HepG2 (cell line): ENCODE measurements around the gene SRF. TPM values are rescaled to one million over a fixed set of nuclear protein-coding genes. Genes with fewer than 3 reads are reported as not detected.

Source experiments
- CC2D1A ChIP-seq: sonication (generic); formaldehyde crosslinking; IDR thresholded peaks from 2 replicates; pipeline ENCODE4 v1.8.1; 2023; ENCODE audit warnings: mild to moderate bottlenecking, missing genetic modification reagents
- CCAR2 ChIP-seq: fragments of 200-400 bp; formaldehyde crosslinking; optimal IDR thresholded peaks from 2 replicates; pipeline ENCODE3; 2018; ENCODE audit warnings: low read depth, mild to moderate bottlenecking, low read length, moderate library complexity
- CHCHD3 ChIP-seq: sonication (generic); formaldehyde crosslinking; IDR thresholded peaks from 2 replicates; pipeline ENCODE4 v1.8.0; 2022; ENCODE audit warnings: mild to moderate bottlenecking, missing genetic modification reagents, moderate library complexity
- HOXA5 ChIP-seq: sonication (generic); formaldehyde crosslinking; IDR thresholded peaks from 2 replicates; pipeline ENCODE4 v1.4.0; 2020; ENCODE audit warnings: missing genetic modification reagents
- IRF2 ChIP-seq: IDR thresholded peaks from 2 replicates; pipeline ENCODE4 v1.6.1; 2018; ENCODE audit warnings: missing genetic modification reagents, missing compliant biosample characterization
- NFIC ChIP-seq: IDR thresholded peaks from 2 replicates; pipeline ENCODE4 v1.6.1; 2012; ENCODE audit warnings: mild to moderate bottlenecking, low read length, inconsistent platforms
- NPAS2 ChIP-seq: sonication (generic); formaldehyde crosslinking; IDR thresholded peaks from 2 replicates; pipeline ENCODE4 v1.8.0; 2022; ENCODE audit warnings: mild to moderate bottlenecking, missing genetic modification reagents, borderline replicate concordance
- SKI ChIP-seq: fragments of 450-650 bp; IDR thresholded peaks from one replicate; pipeline ENCODE4 v1.6.1; 2018; ENCODE audit warnings: mild to moderate bottlenecking; ENCODE audit not compliant: partially characterized antibody
- SMAD1 ChIP-seq: sonication (generic); formaldehyde crosslinking; IDR thresholded peaks from 2 replicates; pipeline ENCODE4 v1.4.0; 2020; ENCODE audit warnings: missing genetic modification reagents, low read depth, mild to moderate bottlenecking, borderline replicate concordance
- SOX13 ChIP-seq, 3 experiments: fragments of 450-650 bp in 1 of 3; sonication (generic) in 1 of 3; formaldehyde crosslinking in 1 of 3; IDR thresholded peaks in 2 of 3; conservative IDR thresholded peaks in 1 of 3; 2 replicates each; pipeline versions ENCODE4 v1.5.0 to v1.6.1; 2016 to 2020; ENCODE audit warnings: antibody characterized with exemption in 1 of 3, mild to moderate bottlenecking in 1 of 3, missing compliant biosample characterization in 1 of 3, missing genetic modification reagents in 1 of 3, moderate library complexity in 1 of 3
- SP4 ChIP-seq: sonication (generic); formaldehyde crosslinking; IDR thresholded peaks from 2 replicates; pipeline ENCODE4 v1.8.1; 2023; ENCODE audit warnings: mild to moderate bottlenecking, missing genetic modification reagents
- ZNF501 ChIP-seq: sonication (generic); formaldehyde crosslinking; IDR thresholded peaks from 2 replicates; pipeline ENCODE4 v1.5.1; 2020; ENCODE audit warnings: mild to moderate bottlenecking, moderate library complexity, missing genetic modification reagents
- ZNF616 ChIP-seq: sonication (generic); formaldehyde crosslinking; IDR thresholded peaks from 2 replicates; pipeline ENCODE4 v1.5.0; 2020; ENCODE audit warnings: low read depth, mild to moderate bottlenecking, missing genetic modification reagents
- ZNF749 ChIP-seq: sonication (generic); formaldehyde crosslinking; IDR thresholded peaks from 2 replicates; pipeline ENCODE4 v1.8.0; 2022; ENCODE audit warnings: mild to moderate bottlenecking, missing genetic modification reagents, moderate library complexity, borderline replicate concordance
- ZNF780A ChIP-seq: sonication (generic); formaldehyde crosslinking; IDR thresholded peaks from 2 replicates; pipeline ENCODE4 v1.8.0; 2022; ENCODE audit warnings: mild to moderate bottlenecking, missing genetic modification reagents, moderate library complexity
- ZNF781 ChIP-seq: sonication (generic); formaldehyde crosslinking; IDR thresholded peaks from 2 replicates; pipeline ENCODE4 v1.5.1; 2020; ENCODE audit warnings: borderline replicate concordance, mild to moderate bottlenecking, missing genetic modification reagents; ENCODE audit errors: not compliant biosample characterization
- polyA plus RNA-seq, 8 experiments: library from polyadenylated mRNA; depleted of rRNA in 3 of 8; stranded (reverse) in 7 of 8; unstranded in 1 of 8; fragments of >200 nt; fragmentation: Illumina TruSeq in 4 of 8; extraction: Trizol in 4 of 8; gene quantifications; 2 replicates each; pipeline versions ENCODE4 v1.2.1 to v1.2.3, GENCODE V29; 2011 to 2016; ENCODE audit warnings: low read depth in 4 of 8, missing spikeins in 1 of 8, mixed read lengths in 1 of 8; ENCODE audit not compliant: insufficient read depth in 1 of 8
- total RNA-seq, 5 experiments: library from RNA; depleted of rRNA; stranded (reverse); fragments of >200 nt; fragmentation: Illumina TruSeq; extraction: Trizol; gene quantifications; 2 replicates each; pipeline ENCODE4 v1.2.3, GENCODE V29; 2016; ENCODE audit warnings: low read depth in 1 of 5
- TF ChIP-seq, protein P1 (sequence below): sonication (generic); formaldehyde crosslinking; IDR thresholded peaks from 2 replicates; pipeline ENCODE4 v1.4.0; 2020; ENCODE audit warnings: mild to moderate bottlenecking, missing genetic modification reagents, borderline replicate concordance
- TF ChIP-seq, protein P2 (sequence below): sonication (generic); formaldehyde crosslinking; conservative IDR thresholded peaks from 2 replicates; pipeline ENCODE4 v1.4.0; 2020; ENCODE audit warnings: missing genetic modification reagents
- TF ChIP-seq, protein P3 (sequence below): sonication (generic); formaldehyde crosslinking; IDR thresholded peaks from 2 replicates; pipeline ENCODE4 v1.8.1; 2023; ENCODE audit warnings: mild to moderate bottlenecking, missing genetic modification reagents, borderline replicate concordance
- TF ChIP-seq, protein P4 (sequence below): sonication (generic); formaldehyde crosslinking; IDR thresholded peaks from 2 replicates; pipeline ENCODE4 v1.5.1; 2020; ENCODE audit warnings: mild to moderate bottlenecking, missing genetic modification reagents, borderline replicate concordance

Gene SRF
- total and polyA plus RNA-seq, 2 of the 13 experiments (the other 11 are each of a cell fraction or from before 2014, with no cell fraction given) = 25.5 to 44.1 TPM

DNA sequence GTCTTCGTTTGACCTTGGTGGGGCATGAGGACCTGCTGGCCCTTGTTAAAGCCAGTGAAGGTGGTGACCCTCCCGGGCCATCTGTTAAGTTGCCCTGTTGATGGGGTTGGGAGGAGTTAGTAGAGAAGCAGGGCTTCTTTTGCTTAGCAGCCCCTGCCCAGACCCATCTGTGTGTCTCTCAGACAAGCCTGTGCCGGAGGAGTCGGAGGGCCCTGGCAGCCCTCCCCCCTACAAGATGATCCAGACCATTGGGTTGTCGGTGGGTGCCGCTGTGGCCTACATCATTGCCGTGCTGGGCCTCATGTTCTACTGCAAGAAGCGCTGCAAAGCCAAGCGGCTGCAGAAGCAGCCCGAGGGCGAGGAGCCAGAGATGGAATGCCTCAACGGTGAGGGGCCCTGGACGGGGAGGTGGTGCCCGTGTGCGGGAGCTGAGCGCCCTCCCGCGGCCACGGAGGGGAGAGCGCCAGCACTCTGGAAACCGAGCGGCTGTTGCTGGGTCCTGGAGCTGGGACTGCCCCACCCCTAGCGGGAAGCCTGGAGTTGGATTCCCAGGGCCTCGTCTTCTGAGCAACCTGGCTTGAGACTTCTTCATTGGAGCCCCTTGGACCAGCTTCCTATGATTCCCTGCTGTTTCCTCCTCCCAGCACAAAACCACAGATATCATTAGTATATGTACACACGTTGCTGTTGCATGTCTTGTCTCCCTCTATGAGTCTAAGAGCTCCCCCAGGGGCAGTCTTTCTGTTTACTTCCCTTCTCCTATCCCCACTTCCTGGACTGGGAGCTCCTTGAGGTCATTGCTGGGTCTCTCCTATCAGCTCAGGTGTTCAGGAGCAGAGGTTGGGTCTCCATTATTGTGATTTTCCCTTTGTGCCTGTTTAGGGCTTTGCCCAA, 27.6 kb upstream of the SRF start (continued):
- TF ChIP-seq, protein P1, sequence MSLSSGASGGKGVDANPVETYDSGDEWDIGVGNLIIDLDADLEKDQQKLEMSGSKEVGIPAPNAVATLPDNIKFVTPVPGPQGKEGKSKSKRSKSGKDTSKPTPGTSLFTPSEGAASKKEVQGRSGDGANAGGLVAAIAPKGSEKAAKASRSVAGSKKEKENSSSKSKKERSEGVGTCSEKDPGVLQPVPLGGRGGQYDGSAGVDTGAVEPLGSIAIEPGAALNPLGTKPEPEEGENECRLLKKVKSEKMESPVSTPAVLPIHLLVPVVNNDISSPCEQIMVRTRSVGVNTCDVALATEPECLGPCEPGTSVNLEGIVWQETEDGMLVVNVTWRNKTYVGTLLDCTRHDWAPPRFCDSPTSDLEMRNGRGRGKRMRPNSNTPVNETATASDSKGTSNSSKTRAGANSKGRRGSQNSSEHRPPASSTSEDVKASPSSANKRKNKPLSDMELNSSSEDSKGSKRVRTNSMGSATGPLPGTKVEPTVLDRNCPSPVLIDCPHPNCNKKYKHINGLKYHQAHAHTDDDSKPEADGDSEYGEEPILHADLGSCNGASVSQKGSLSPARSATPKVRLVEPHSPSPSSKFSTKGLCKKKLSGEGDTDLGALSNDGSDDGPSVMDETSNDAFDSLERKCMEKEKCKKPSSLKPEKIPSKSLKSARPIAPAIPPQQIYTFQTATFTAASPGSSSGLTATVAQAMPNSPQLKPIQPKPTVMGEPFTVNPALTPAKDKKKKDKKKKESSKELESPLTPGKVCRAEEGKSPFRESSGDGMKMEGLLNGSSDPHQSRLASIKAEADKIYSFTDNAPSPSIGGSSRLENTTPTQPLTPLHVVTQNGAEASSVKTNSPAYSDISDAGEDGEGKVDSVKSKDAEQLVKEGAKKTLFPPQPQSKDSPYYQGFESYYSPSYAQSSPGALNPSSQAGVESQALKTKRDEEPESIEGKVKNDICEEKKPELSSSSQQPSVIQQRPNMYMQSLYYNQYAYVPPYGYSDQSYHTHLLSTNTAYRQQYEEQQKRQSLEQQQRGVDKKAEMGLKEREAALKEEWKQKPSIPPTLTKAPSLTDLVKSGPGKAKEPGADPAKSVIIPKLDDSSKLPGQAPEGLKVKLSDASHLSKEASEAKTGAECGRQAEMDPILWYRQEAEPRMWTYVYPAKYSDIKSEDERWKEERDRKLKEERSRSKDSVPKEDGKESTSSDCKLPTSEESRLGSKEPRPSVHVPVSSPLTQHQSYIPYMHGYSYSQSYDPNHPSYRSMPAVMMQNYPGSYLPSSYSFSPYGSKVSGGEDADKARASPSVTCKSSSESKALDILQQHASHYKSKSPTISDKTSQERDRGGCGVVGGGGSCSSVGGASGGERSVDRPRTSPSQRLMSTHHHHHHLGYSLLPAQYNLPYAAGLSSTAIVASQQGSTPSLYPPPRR (CRISPR knock-in tag) = no peak
- TF ChIP-seq SKI (no peak), ZNF781 (CRISPR knock-in tag) (peak; percentile 26), CHCHD3 (no peak), NPAS2 (CRISPR knock-in tag) (no peak), ZNF780A (CRISPR knock-in tag) (no peak), IRF2 (CRISPR knock-in tag) (peak; percentile 56; the same call in 1 of the 2 replicates), ZNF749 (CRISPR knock-in tag) (no peak), HOXA5 (CRISPR knock-in tag) (peak; percentile 87), NFIC (no peak), CCAR2 (no peak), CC2D1A (no peak), SOX13 (IDR thresholded peaks at IDR 0.05) (no peak), SOX13 (CRISPR knock-in tag; conservative IDR thresholded peaks at IDR 0.05 in 1 of 2, IDR thresholded peaks at IDR 0.05 in 1 of 2) (peak in 1 of 2 experiments; percentile 53; a peak in 1 of 4 replicates), SP4 (CRISPR knock-in tag) (peak; percentile 46; the same call in 1 of the 2 replicates), ZNF501 (CRISPR knock-in tag) (peak; percentile 90), SMAD1 (CRISPR knock-in tag) (no peak; the same call in 1 of the 2 replicates), ZNF616 (CRISPR knock-in tag) (no peak)
- TF ChIP-seq, protein P2, sequence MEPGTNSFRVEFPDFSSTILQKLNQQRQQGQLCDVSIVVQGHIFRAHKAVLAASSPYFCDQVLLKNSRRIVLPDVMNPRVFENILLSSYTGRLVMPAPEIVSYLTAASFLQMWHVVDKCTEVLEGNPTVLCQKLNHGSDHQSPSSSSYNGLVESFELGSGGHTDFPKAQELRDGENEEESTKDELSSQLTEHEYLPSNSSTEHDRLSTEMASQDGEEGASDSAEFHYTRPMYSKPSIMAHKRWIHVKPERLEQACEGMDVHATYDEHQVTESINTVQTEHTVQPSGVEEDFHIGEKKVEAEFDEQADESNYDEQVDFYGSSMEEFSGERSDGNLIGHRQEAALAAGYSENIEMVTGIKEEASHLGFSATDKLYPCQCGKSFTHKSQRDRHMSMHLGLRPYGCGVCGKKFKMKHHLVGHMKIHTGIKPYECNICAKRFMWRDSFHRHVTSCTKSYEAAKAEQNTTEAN (CRISPR knock-in tag) = 0 out of 2 replicates have a peak, but pooled peaks have one; percentile 16
- TF ChIP-seq, protein P3, sequence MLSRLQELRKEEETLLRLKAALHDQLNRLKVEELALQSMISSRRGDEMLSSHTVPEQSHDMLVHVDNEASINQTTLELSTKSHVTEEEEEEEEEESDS (CRISPR knock-in tag) = no peak
- TF ChIP-seq, protein P4, sequence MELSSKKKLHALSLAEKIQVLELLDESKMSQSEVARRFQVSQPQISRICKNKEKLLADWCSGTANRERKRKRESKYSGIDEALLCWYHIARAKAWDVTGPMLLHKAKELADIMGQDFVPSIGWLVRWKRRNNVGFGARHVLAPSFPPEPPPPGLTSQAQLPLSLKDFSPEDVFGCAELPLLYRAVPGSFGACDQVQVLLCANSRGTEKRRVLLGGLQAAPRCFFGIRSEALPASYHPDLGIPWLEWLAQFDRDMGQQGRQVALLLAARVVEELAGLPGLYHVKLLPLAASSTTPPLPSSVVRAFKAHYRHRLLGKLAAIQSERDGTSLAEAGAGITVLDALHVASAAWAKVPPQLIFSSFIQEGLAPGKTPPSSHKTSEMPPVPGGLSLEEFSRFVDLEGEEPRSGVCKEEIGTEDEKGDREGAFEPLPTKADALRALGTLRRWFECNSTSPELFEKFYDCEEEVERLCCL (CRISPR knock-in tag) = no peak
